Activated T-cell treated with anti-CD3 and anti-CD28 coated beads, Interleukin-2, amount 50 U/mL, for 72 hours (primary cell): Measurements from ENCODE around the gene HECTD4. TPM values are rescaled to one million over a fixed set of nuclear protein-coding genes. Genes with fewer than 3 reads are reported as not detected.
A peak's percentile ranks its signal among the peaks of the same experiment; 100 is the strongest.

ENCODE experiments used
- ATAC-seq, 2 donors: fragments of 150-1000 bp; cut with Tn5 transposase; replicated peaks in 1 of 2; 2 replicates each; pipeline ENCODE4 v1.10.0; 2021; ENCODE audit warnings: moderate library complexity in 2 of 2, mild to moderate bottlenecking in 1 of 2
- DNase-seq, 2 donors: peaks; one replicate each; pipeline ENCODE4 v3.0.0; 2021 to 2022; ENCODE audit warnings: mixed read lengths in 1 of 2
- H3K27ac Mint-ChIP-seq: one replicate; pipeline ENCODE4 v1.8.0; 2022; ENCODE audit warnings: mild to moderate bottlenecking, moderate library complexity, mixed read lengths
- H3K27me3 Mint-ChIP-seq: one replicate; pipeline ENCODE4 v1.8.0; 2022; ENCODE audit warnings: low read depth, mixed read lengths
- H3K36me3 Mint-ChIP-seq, 2 donors: one replicate each; pipeline ENCODE4 v1.8.0; 2022; ENCODE audit warnings: mixed read lengths in 2 of 2, mild to moderate bottlenecking in 1 of 2; ENCODE audit not compliant: insufficient read depth in 2 of 2
- H3K4me1 Mint-ChIP-seq: one replicate; pipeline ENCODE4 v1.8.0; 2022; ENCODE audit warnings: low read depth, mixed read lengths
- H3K4me3 Mint-ChIP-seq, 2 donors: one replicate each; pipeline ENCODE4 v1.8.0; 2022; ENCODE audit warnings: mild to moderate bottlenecking in 2 of 2, mixed read lengths in 2 of 2, moderate library complexity in 2 of 2
- H3K9me3 Mint-ChIP-seq, 2 donors: one replicate each; pipeline ENCODE4 v1.8.0; 2022; ENCODE audit warnings: mixed read lengths in 2 of 2
- total RNA-seq, 2 donors: library from RNA; stranded (reverse); gene quantifications; one replicate each; pipeline ENCODE4 v1.2.3, GENCODE V29; 2022

Gene HECTD4
- total RNA-seq, 2 donors from 2014 or later = 39.6 to 43.3 TPM

DNA sequence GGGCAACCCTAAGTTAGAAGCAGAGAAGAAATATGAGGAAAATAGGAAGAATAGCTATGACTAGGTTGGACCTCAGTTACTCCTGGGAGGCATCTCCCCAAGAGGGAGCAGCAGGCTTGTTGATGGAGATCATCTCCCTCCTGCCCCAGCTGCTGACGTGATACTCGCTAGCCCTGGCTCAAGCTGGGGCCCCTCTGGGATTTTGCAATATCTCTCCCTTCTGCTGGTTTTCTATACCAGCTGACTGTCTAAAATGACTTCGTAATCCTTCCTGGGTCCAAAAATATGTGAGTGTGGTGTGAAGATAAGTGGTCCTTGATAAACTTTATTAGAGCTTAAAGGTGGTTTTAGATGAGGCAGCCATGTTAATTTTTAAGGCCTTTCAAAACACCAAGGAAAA is 4.5 kb upstream of the HECTD4 start:
- no peak for DNase-seq
- no peaks in the 10 kb centered on the region for H3K36me3 Mint-ChIP-seq
- H3K27me3 Mint-ChIP-seq = peaks cover 14% of the 10 kb centered on the region
- H3K9me3 Mint-ChIP-seq = no peaks in the 10 kb centered on the region
- peak overlapping the region in 1 of 2 donors; percentile 80 for H3K4me3 Mint-ChIP-seq
- ATAC-seq = no peak
- H3K27ac Mint-ChIP-seq = peak overlapping the region; percentile 80
- peaks cover 23% of the 10 kb centered on the region for H3K4me1 Mint-ChIP-seq

GRCh38 chr12:112382866-112383265 is 635 bp upstream of the HECTD4 start:
- no peak for DNase-seq
- ATAC-seq = no peak

GRCh38 chr12:112381406-112381882 is 787 bp downstream of the HECTD4 start:
- Mint-ChIP-seq H3K4me3 (peak overlapping the region; percentile 91 to 100), H3K9me3 (no peaks in the 10 kb centered on the region), H3K36me3 (peaks cover 1 to 2% of the 10 kb centered on the region in 2 donors), H3K27ac (peak overlapping the region; percentile 51), H3K27me3 (no peaks in the 10 kb centered on the region), H3K4me1 (peaks cover 30% of the 10 kb centered on the region)
- ATAC-seq = peak; percentile 43 to 60
- peak; percentile 52 to 59 for DNase-seq

More at GRCh38 chr12:112382866-112383265, 635 bp upstream of the HECTD4 start:
- Mint-ChIP-seq H3K36me3 (peaks cover 1 to 2% of the 10 kb centered on the region in 2 donors), H3K27ac (peak overlapping the region; percentile 79), H3K4me3 (peak overlapping the region; percentile 91 to 97), H3K4me1 (peaks cover 42% of the 10 kb centered on the region), H3K9me3 (no peaks in the 10 kb centered on the region), H3K27me3 (no peaks in the 10 kb centered on the region)

GRCh38 chr12:112380663-112381405 is 1.4 kb downstream of the HECTD4 start:
- Mint-ChIP-seq H3K4me3 (peak overlapping the region; percentile 91 to 100), H3K36me3 (peaks cover 1 to 2% of the 10 kb centered on the region in 2 donors), H3K27ac (peak overlapping the region; percentile 82), H3K4me1 (peaks cover 25% of the 10 kb centered on the region), H3K27me3 (no peaks in the 10 kb centered on the region), H3K9me3 (no peaks in the 10 kb centered on the region)
- ATAC-seq (no peak), DNase-seq (peak in 1 of 2 donors; percentile 14)

GRCh38 chr12:112375105-112375504 is 7.1 kb downstream of the HECTD4 start:
- Mint-ChIP-seq H3K27me3 (no peaks in the 10 kb centered on the region), H3K4me3 (no peak overlapping the region), H3K9me3 (no peaks in the 10 kb centered on the region), H3K36me3 (no peaks in the 10 kb centered on the region), H3K4me1 (peaks cover 15% of the 10 kb centered on the region), H3K27ac (no peak overlapping the region)
- ATAC-seq (no peak), DNase-seq (no peak)

GRCh38 chr12:112374166-112374740 is 8.0 kb downstream of the HECTD4 start:
- Mint-ChIP-seq H3K4me1 (peaks cover 13% of the 10 kb centered on the region), H3K36me3 (no peaks in the 10 kb centered on the region), H3K9me3 (no peaks in the 10 kb centered on the region), H3K27me3 (no peaks in the 10 kb centered on the region), H3K4me3 (no peak overlapping the region), H3K27ac (no peak overlapping the region)
- no peak for ATAC-seq
- DNase-seq = no peak

DNA sequence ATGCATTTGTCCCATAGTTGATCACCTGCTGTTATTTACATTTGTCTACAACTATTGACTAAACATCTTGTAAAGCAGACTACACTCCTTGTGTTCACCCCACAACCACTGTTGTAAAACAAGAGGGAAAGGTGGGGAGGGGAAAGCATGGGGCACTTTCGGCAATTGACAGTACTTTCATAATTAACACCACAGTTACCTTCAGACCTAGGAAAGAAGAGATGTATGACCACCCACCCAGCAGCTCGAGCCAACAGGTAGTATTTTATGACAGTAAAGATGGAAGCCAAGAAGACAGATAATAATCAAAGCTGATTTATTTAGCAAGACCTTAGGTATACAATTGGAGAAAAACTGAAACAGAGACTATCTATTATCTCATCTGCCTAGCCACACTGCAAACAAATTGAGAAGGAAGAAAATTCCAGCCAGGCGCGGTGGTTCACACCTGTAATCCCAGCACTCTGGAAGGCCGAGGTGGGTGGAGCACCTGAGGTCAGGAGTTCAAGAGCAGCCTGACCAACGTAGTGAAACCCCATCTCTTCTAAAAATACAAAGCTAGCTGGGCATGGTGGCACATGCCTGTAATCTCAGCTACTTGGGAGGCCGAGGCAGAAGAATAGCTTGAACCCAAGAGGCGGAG is 11.2 kb downstream of the HECTD4 start:
- Mint-ChIP-seq H3K27me3 (no peaks in the 10 kb centered on the region), H3K27ac (no peak overlapping the region), H3K36me3 (no peaks in the 10 kb centered on the region), H3K9me3 (no peaks in the 10 kb centered on the region), H3K4me3 (no peak overlapping the region), H3K4me1 (peaks cover 13% of the 10 kb centered on the region)
- DNase-seq = no peak
- no peak for ATAC-seq

DNA sequence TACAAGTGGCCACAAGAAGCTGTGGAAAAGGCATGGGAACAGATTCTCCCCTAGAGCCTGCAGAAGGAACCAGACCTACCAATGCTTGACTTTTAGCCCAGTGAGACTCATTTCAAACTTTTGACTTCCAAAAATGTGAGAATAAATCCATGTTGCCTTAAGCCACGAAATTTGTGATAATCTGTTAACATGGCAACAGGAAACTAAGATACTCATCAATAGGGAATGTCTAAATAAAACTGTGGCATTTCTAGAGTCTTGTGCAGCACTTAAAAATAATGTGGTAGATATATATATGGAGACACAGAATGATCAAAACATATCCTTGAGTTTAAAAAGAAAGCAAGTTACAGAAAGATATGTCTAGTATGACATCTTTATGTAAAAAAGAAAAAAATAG is 12.0 kb downstream of the HECTD4 start:
- Mint-ChIP-seq H3K27ac (no peak overlapping the region), H3K4me3 (no peak overlapping the region), H3K27me3 (no peaks in the 10 kb centered on the region), H3K4me1 (peaks cover 13% of the 10 kb centered on the region), H3K9me3 (no peaks in the 10 kb centered on the region), H3K36me3 (no peaks in the 10 kb centered on the region)
- no peak for DNase-seq
- ATAC-seq = no peak

- Mint-ChIP-seq H3K27ac (no peak overlapping the region), H3K36me3 (no peaks in the 10 kb centered on the region)
Observed at GRCh38 chr12:112368856-112369255, 13.4 kb downstream of the HECTD4 start.

GRCh38 chr12:112367965-112368364 is 14.3 kb downstream of the HECTD4 start:
- Mint-ChIP-seq H3K27ac (no peak overlapping the region), H3K36me3 (no peaks in the 10 kb centered on the region), H3K27me3 (no peaks in the 10 kb centered on the region), H3K9me3 (no peaks in the 10 kb centered on the region), H3K4me1 (peaks cover 13% of the 10 kb centered on the region), H3K4me3 (no peak overlapping the region)
- DNase-seq = no peak
- ATAC-seq = no peak

More at GRCh38 chr12:112368856-112369255, 13.4 kb downstream of the HECTD4 start:
- DNase-seq (no peak), ATAC-seq (no peak)
- H3K9me3 Mint-ChIP-seq = no peaks in the 10 kb centered on the region
- no peak overlapping the region for H3K4me3 Mint-ChIP-seq
- peaks cover 13% of the 10 kb centered on the region for H3K4me1 Mint-ChIP-seq
- no peaks in the 10 kb centered on the region for H3K27me3 Mint-ChIP-seq

DNA sequence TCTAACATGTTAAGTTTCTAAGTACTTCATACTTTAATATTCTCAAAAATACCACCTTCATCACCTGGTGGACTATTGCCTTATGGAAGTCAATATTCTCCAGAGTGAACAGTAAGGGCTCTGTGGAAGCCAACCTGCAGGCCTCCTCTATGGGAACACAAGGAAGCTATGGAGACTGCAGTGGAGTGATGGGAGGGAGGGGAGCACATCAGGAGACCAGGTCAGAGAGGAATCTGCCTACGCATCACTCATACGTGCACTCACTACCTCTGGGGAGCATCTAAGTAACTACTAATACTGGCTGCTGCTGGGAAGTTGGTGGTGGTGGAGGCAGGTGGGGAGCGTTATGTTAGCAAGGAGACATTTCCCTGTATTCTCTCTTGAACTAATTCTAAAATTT is 19.9 kb downstream of the HECTD4 start:
- Mint-ChIP-seq H3K36me3 (no peaks in the 10 kb centered on the region), H3K4me3 (no peak overlapping the region), H3K27me3 (no peaks in the 10 kb centered on the region), H3K9me3 (no peaks in the 10 kb centered on the region), H3K4me1 (no peaks in the 10 kb centered on the region), H3K27ac (no peak overlapping the region)
- DNase-seq = no peak
- no peak for ATAC-seq

GRCh38 chr12:112361271-112361670 is 21.0 kb downstream of the HECTD4 start:
- Mint-ChIP-seq H3K4me1 (no peaks in the 10 kb centered on the region), H3K9me3 (no peaks in the 10 kb centered on the region), H3K4me3 (no peak overlapping the region), H3K36me3 (no peaks in the 10 kb centered on the region), H3K27ac (no peak overlapping the region), H3K27me3 (no peaks in the 10 kb centered on the region)
- no peak for ATAC-seq
- DNase-seq = no peak

DNA sequence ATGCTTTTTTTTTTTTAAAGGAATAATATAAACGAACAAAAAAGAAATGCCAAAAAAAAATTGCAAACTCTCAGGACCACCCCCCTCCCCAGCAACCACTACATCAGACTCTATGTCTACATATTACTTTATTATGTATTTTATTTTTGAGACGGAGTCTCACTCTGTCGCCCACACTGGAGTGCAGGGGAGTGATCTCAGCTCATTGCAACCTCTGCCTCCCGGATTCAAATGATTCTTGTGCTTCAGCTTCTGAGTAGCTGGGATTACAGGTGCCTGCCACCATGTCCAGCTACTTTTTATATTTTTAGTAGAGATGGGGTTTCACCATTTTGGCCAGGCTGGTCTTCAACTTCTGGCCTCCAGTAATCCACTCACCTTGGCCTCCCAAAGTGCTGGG is 22.9 kb downstream of the HECTD4 start:
- H3K27me3 Mint-ChIP-seq = no peaks in the 10 kb centered on the region
- DNase-seq (no peak), ATAC-seq (no peak)
- H3K36me3 Mint-ChIP-seq = no peaks in the 10 kb centered on the region
- peaks cover 6% of the 10 kb centered on the region for H3K4me1 Mint-ChIP-seq
- no peaks in the 10 kb centered on the region for H3K9me3 Mint-ChIP-seq
- H3K4me3 Mint-ChIP-seq = no peak overlapping the region
- no peak overlapping the region for H3K27ac Mint-ChIP-seq
